Mammary microvascular endothelial cell (primary cell): Measurements from ENCODE around the gene SPON1. TPM values are rescaled to one million over a fixed set of nuclear protein-coding genes. Genes with fewer than 3 reads are reported as not detected.

Source experiments
- total RNA-seq: library from RNA; depleted of rRNA; stranded (reverse); fragments of >200 nt; gene quantifications from 2 replicates; pipeline ENCODE4 v1.2.3, GENCODE V29; 2015

SPON1 gene
- 0.13 TPM in 1 of 2 replicates, not detected in the other for total RNA-seq

GRCh38 chr11:13962562-13963168 lies at the start of gene SPON1:
Gene SPON1, plus strand, starts transcription at chr11:13962723. Its CDS starts 182 bp downstream, at chr11:13962905.

